H54 (cell line): ENCODE data around the gene LIG1.
A peak's percentile ranks its signal among the peaks of the same experiment; 100 is the strongest.
"Not testable (repeated sequence)": the region's sequence is repeated elsewhere in the genome, so short reads cannot be mapped to it uniquely, and the experiment has no call there.

Experiments used
- DNase-seq: peaks from one replicate; pipeline ENCODE4 v3.0.0; 2011; ENCODE audit warnings: low spot score, mixed read lengths; ENCODE audit not compliant: insufficient read length
- FAIRE-seq: peaks from 3 replicates; lab custom pipeline; 2011; peaks lifted over from hg19 to GRCh38; lab: Jason Lieb, UNC
- POLR2A ChIP-seq: IDR thresholded peaks from 2 replicates; pipeline ENCODE4 v1.6.1; 2011; ENCODE audit warnings: low read depth, mild to moderate bottlenecking, low read length

Gene LIG1

GRCh38 chr19:48094129-48094854 is 75.9 kb downstream of the LIG1 start:
- TF ChIP-seq POLR2A = no peak
- DNase-seq (no peak), FAIRE-seq (no peak)

GRCh38 chr19:48091111-48091718 is 78.9 kb downstream of the LIG1 start:
- not testable (repeated sequence) for FAIRE-seq
- DNase-seq = peak; percentile 33

DNA sequence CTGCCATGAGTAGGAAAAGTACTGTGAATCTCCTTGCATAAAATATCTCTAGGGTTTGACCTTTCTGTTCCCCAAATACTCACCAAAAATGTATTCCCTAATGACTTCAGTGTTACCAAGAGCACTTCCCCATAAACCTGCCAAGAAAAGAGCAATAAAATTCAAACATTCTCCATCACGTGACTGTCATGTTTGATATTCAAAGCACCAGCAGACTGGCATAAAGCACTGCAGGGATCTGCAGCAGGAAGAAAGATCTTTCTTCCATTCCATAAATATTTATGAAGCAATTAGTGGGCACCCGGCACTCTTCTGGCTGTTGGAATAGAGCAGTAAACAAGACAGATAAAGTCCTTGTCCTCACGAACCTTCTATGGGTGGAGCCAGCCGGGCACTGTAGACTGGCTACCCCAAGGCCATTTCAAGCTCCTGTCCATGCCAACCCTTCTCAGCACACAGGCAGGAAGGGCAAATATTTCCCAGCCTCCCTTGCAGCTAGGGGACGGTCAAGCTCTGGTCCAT is 79.8 kb downstream of the LIG1 start:
- no peak for FAIRE-seq
- no peak for DNase-seq
- TF ChIP-seq POLR2A = no peak

GRCh38 chr19:48088991-48089390 is 81.2 kb downstream of the LIG1 start:
- not testable (repeated sequence) for DNase-seq, FAIRE-seq

DNA sequence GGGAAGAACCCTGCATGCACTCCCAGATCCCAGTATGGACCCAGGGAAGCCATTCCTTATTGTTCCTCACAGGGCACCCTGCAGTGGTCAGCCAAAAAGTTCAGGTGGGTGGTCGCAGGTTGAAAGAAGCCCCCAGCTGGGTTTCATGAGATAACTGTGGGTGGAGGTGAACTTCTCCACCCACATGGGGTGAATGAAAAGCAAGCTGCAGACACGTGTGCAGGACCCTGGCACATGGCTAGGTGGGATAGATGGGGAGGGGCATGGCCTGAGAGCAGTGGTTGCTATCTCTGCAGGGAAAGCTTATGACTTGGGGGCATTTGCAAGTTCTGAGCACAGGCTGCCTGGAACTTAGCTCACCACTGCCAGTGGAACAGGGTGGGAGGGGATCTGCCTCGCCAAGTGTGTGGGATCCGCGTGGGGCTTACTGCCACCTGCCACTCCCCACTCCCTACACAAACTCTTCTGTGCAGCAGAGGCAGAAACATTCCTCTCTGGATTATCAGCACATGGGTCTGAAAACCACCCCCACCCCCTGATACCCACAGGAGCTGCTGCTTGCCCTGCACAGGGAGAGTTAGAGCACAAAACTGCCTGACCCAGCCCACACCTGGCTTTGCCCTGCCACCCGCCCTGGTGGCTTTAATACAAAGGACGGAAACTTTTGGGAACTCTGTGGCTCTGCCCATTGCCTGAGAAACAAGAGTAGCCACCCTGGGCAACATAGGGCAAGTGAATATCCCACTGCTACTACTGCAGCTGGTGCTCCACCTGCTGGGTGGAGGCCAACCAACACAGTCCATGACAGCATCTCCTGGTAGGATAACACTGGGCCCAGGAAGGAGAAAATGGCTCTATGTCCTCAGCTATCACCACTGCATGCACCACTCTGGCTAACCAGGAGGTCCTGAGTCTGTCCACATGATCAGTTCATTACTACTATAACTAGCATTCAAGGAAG is 84.0 kb downstream of the LIG1 start:
- DNase-seq = no peak
- FAIRE-seq = no peak
- TF ChIP-seq POLR2A = no peak

DNA sequence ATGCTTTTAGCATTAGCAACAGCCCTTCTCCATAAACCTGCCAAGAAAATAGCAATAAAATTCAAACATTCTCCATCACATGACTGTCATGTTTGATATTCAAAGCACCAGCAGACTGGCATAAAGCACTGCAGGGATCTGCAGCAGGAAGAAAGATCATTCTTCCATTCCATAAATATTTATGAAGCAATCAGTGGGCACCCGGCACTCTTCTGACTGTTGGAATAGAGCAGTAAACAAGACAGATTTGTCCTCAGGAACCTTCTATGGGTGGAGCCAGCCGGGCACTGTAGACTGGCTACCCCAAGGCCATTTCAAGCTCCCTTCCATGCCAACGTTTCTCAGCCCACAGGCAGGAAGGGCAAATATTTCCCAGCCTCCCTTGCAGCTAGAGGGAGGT is 85.1 kb downstream of the LIG1 start:
- DNase-seq = no peak
- FAIRE-seq = no peak
- no peak for TF ChIP-seq POLR2A

GRCh38 chr19:48081106-48081505 is 89.0 kb downstream of the LIG1 start:
- no peak for FAIRE-seq
- no peak for DNase-seq
- TF ChIP-seq POLR2A = no peak

GRCh38 chr19:48070177-48070769 is 99.9 kb downstream of the LIG1 start:
- DNase-seq, FAIRE-seq: not testable (repeated sequence)

- FAIRE-seq (no peak), DNase-seq (no peak)
- TF ChIP-seq POLR2A = no peak
These were observed 100.7 kb downstream of the LIG1 start for GRCh38 chr19:48069435-48069834.
